Ishikawa (cell line): Measurements from ENCODE around the gene DEGS2.

Experiments
- CEBPB ChIP-seq: IDR thresholded peaks from 2 replicates; pipeline ENCODE4 v1.6.1; 2012
- EP300 ChIP-seq: IDR thresholded peaks from 2 replicates; pipeline ENCODE4 v1.6.1; 2012; ENCODE audit warnings: borderline replicate concordance
- RAD21 ChIP-seq: IDR thresholded peaks from 2 replicates; pipeline ENCODE4 v1.6.1; 2012; ENCODE audit warnings: low read depth
- TAF1 ChIP-seq: IDR thresholded peaks from 2 replicates; pipeline ENCODE4 v1.6.1; 2012; ENCODE audit warnings: low read depth, mild to moderate bottlenecking
- TCF12 ChIP-seq: IDR thresholded peaks from 2 replicates; pipeline ENCODE4 v1.6.1; 2012; ENCODE audit warnings: low read depth
- TEAD4 ChIP-seq: IDR thresholded peaks from 2 replicates; pipeline ENCODE4 v1.6.1; 2012
- YY1 ChIP-seq: IDR thresholded peaks from 2 replicates; pipeline ENCODE4 v1.6.1; 2012; ENCODE audit warnings: low read depth
- TF ChIP-seq, protein P1 (sequence below): IDR thresholded peaks from 2 replicates; pipeline ENCODE4 v1.6.1; 2012
- TF ChIP-seq, protein P2 (sequence below): IDR thresholded peaks from 2 replicates; pipeline ENCODE4 v1.6.1; 2012
- TF ChIP-seq, protein P3 (sequence below): IDR thresholded peaks from 2 replicates; pipeline ENCODE4 v1.6.1; 2012; ENCODE audit warnings: low read depth, mild to moderate bottlenecking

DNA sequence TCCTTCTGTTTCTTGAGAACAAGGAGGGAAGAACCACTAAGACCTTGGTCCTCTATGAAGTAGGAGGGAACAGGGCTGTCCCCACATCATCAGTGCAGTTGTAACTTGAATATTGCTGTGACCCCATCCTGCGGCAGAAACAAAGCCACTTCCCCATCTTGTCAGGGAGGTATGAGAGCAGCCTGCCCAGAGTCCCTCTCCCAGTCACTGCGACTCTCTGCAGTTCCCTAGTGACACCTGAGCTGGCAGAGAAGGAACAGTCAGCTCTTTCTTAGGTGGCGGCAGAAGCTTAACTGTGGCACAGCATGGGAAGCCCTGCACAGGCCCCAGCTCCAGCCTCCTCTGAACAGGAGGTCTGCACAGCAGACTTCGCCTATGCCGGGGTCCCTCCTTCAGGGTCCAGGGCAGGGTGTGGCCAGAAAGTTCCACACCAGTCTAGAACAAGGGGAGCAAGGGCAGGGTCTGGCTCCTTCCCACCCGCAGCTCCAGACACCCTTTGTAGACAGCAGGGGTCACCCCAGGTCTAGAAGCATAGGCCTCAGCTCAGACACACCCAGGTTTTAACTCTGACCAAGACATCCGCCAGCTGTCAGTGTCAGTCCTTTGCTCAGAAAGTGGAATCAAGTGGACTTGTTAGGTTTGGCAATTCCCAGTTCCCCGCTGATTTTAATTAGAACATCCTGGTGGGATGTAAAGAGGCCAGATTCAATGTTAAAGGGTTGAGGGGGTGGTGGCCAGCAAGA, 36.8 kb downstream of the DEGS2 start:
- TF ChIP-seq, protein P1, sequence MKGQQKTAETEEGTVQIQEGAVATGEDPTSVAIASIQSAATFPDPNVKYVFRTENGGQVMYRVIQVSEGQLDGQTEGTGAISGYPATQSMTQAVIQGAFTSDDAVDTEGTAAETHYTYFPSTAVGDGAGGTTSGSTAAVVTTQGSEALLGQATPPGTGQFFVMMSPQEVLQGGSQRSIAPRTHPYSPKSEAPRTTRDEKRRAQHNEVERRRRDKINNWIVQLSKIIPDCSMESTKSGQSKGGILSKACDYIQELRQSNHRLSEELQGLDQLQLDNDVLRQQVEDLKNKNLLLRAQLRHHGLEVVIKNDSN: no peak
- no peak for TF ChIP-seq EP300
- no peak for TF ChIP-seq RAD21
- TF ChIP-seq TAF1: no peak
- no peak for TF ChIP-seq CEBPB
- no peak for TF ChIP-seq TCF12
- no peak for TF ChIP-seq TEAD4
- no peak for TF ChIP-seq YY1
- TF ChIP-seq, protein P2, sequence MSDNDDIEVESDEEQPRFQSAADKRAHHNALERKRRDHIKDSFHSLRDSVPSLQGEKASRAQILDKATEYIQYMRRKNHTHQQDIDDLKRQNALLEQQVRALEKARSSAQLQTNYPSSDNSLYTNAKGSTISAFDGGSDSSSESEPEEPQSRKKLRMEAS: no peak
- TF ChIP-seq, protein P3, sequence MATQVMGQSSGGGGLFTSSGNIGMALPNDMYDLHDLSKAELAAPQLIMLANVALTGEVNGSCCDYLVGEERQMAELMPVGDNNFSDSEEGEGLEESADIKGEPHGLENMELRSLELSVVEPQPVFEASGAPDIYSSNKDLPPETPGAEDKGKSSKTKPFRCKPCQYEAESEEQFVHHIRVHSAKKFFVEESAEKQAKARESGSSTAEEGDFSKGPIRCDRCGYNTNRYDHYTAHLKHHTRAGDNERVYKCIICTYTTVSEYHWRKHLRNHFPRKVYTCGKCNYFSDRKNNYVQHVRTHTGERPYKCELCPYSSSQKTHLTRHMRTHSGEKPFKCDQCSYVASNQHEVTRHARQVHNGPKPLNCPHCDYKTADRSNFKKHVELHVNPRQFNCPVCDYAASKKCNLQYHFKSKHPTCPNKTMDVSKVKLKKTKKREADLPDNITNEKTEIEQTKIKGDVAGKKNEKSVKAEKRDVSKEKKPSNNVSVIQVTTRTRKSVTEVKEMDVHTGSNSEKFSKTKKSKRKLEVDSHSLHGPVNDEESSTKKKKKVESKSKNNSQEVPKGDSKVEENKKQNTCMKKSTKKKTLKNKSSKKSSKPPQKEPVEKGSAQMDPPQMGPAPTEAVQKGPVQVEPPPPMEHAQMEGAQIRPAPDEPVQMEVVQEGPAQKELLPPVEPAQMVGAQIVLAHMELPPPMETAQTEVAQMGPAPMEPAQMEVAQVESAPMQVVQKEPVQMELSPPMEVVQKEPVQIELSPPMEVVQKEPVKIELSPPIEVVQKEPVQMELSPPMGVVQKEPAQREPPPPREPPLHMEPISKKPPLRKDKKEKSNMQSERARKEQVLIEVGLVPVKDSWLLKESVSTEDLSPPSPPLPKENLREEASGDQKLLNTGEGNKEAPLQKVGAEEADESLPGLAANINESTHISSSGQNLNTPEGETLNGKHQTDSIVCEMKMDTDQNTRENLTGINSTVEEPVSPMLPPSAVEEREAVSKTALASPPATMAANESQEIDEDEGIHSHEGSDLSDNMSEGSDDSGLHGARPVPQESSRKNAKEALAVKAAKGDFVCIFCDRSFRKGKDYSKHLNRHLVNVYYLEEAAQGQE: no peak
